Upper lobe of right lung (tissue), 1 donor: ENCODE data around the gene ADRA2C. TPM values are rescaled to one million over a fixed set of nuclear protein-coding genes. Genes with fewer than 3 reads are reported as not detected.
A peak's percentile ranks its signal among the peaks of the same experiment; 100 is the strongest.

Experiments used
- ATAC-seq: fragments of 200-7000 bp; cut with Tn5 transposase; one replicate; pipeline ENCODE4 v1.9.1; 2020; ENCODE audit warnings: mild to moderate bottlenecking, moderate library complexity
- DNase-seq: peaks from one replicate; pipeline ENCODE4 v3.0.0-alpha.2; 2020
- H3K27ac ChIP-seq: fragments of 200-600 bp; one replicate; pipeline ENCODE4 v1.8.0; 2022
- H3K27me3 ChIP-seq: fragments of 200-600 bp; one replicate; pipeline ENCODE4 v1.8.0; 2022; ENCODE audit warnings: mild to moderate bottlenecking
- H3K36me3 ChIP-seq: fragments of 200-600 bp; one replicate; pipeline ENCODE4 v1.8.0; 2022
- H3K4me1 ChIP-seq: fragments of 200-600 bp; one replicate; pipeline ENCODE4 v1.8.0; 2022
- H3K4me3 ChIP-seq: fragments of 200-600 bp; one replicate; pipeline ENCODE4 v1.8.0; 2022; ENCODE audit warnings: mild to moderate bottlenecking
- H3K9me3 ChIP-seq: fragments of 200-600 bp; one replicate; pipeline ENCODE4 v1.8.0; 2022
- intact Hi-C: fragments of 100-400 bp; cut with DNase I; formaldehyde crosslinking; loops from one replicate; pipeline ENCODE4 v1.11.0; 2022
- total RNA-seq: library from RNA; stranded (reverse); fragmentation: NEBNext Ultra II Directional; extraction: Animal tissue kit (Norgen Biotek cat#: 25700); gene quantifications from one replicate; pipeline ENCODE4 v1.2.1, GENCODE V29; 2021
- TF ChIP-seq, protein P1 (sequence below): fragments of 200-600 bp; IDR thresholded peaks from one replicate; pipeline ENCODE4 v1.8.0; 2022; ENCODE audit warnings: antibody characterized with exemption
- donor health status: DM: no; HTN: yes; CAD: no; lungs with severe emphysema.

The ADRA2C gene
- total RNA-seq, 1 donor from 2014 or later: 7.3 TPM

DNA sequence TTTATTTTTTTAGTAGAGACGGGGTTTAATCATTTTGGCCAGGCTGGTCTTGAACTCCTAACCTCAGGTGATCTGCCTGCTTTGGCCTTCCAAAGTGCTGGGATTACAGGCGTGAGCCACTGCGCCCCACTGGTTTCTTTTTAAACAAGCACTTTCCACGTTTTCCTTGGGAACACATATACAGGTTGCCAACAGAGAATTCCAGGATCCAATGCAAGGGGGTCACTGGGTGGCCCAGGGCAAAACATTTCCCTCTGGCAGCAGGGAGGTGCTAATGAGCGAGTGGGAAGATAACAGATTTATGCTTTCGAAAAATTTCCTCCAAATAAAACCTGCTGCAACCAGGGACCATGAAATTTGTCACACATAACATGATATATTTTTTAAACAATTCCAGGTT lies 41.1 kb downstream of the ADRA2C start:
- DNase-seq: no peak
- Histone ChIP-seq H3K27ac (no peak overlapping the region), H3K4me3 (no peak overlapping the region), H3K4me1 (no peaks in the 10 kb centered on the region), H3K9me3 (no peaks in the 10 kb centered on the region), H3K27me3 (peaks cover 20% of the 10 kb centered on the region), H3K36me3 (no peaks in the 10 kb centered on the region)
- ATAC-seq: no peak
- TF ChIP-seq, protein P1, sequence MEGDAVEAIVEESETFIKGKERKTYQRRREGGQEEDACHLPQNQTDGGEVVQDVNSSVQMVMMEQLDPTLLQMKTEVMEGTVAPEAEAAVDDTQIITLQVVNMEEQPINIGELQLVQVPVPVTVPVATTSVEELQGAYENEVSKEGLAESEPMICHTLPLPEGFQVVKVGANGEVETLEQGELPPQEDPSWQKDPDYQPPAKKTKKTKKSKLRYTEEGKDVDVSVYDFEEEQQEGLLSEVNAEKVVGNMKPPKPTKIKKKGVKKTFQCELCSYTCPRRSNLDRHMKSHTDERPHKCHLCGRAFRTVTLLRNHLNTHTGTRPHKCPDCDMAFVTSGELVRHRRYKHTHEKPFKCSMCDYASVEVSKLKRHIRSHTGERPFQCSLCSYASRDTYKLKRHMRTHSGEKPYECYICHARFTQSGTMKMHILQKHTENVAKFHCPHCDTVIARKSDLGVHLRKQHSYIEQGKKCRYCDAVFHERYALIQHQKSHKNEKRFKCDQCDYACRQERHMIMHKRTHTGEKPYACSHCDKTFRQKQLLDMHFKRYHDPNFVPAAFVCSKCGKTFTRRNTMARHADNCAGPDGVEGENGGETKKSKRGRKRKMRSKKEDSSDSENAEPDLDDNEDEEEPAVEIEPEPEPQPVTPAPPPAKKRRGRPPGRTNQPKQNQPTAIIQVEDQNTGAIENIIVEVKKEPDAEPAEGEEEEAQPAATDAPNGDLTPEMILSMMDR: no peak
- intact Hi-C loops: no loop called here

DNA sequence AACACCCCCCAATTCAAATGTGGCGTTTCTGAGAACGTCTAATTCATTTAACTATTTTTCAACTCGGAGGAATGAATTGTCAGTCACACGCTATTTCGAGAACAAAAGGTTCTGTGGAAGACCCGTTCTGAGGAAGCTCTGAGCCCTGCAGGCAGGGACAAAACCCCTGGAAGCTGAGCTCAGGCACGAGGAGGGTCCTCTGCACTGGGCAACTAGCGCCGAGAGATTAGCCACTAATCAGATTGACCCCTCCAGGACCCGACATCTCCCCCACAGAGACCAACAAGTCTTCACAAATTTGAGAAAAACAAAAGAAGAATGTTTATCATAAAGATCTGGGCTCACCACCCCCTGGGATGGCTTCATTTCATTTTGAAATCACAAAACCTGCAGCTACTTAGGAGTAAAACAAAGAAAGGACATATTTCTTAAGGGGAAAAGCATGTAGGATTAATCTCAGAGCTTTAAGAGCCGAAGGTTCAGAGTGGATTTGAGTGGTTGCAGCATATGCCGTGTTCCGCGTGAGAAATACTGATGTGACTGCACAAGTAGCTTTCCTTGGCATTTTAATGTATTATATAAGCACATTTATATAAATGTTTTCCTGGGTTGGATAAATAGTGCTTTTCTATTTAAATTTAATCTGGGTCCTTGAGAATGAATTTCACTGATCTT lies 41.8 kb downstream of the ADRA2C start:
- no peaks in the 10 kb centered on the region for H3K36me3 ChIP-seq
- no peaks in the 10 kb centered on the region for H3K4me1 ChIP-seq
- TF ChIP-seq, protein P1: no peak
- H3K27ac ChIP-seq: no peak overlapping the region
- H3K4me3 ChIP-seq: no peak overlapping the region
- H3K27me3 ChIP-seq: peaks cover 20% of the 10 kb centered on the region
- intact Hi-C loops: no loop called here
- ATAC-seq (no peak), DNase-seq (no peak)
- no peaks in the 10 kb centered on the region for H3K9me3 ChIP-seq

DNA sequence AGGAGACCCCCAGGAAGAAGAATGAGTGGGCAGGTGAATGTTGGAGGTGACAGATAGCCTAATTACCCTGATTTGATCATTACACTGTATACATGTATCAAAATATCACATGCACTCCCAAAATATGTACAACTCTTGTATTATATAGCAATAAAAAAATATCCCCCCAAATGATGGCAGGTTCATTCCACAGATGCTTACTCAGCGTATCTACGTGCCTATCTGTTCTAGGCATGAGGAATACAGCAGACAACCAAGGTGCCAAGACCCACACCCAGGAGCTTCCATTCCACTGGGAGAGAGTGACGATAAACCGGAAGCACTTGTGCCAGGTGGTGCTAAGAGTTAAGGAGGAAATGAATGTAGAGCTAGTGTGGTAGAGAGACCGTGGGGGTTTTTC lies 42.4 kb downstream of the ADRA2C start:
- no peak for ATAC-seq
- no peak overlapping the region for H3K4me3 ChIP-seq
- H3K27me3 ChIP-seq: peaks cover 20% of the 10 kb centered on the region
- H3K9me3 ChIP-seq: no peaks in the 10 kb centered on the region
- TF ChIP-seq, protein P1: no peak
- H3K36me3 ChIP-seq: no peaks in the 10 kb centered on the region
- H3K27ac ChIP-seq: no peak overlapping the region
- no peaks in the 10 kb centered on the region for H3K4me1 ChIP-seq
- DNase-seq: no peak
- intact Hi-C loops: no loop called here

DNA sequence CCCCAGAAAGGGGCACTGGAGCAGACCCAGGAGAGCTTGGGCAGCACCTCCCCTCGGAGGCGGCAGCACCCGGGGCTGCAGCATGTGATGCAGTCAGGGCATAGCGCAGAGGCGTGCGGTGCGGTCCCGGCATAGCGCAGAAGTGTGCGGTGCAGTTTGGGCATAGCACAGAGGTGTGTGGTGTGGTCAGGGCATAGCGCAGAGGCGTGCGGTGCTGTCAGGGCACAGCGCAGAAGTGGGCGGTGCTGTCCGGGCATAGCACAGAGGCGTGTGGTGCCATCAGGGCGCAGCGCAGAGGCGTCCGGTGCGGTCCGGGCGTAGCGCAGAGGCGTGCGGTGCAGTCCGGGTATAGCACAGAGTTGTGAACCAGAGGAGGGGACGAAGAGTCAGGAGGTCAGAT lies 42.8 kb downstream of the ADRA2C start:
- DNase-seq (no peak), ATAC-seq (peak; percentile 24)
- Histone ChIP-seq H3K27ac (no peak overlapping the region), H3K4me1 (no peaks in the 10 kb centered on the region), H3K4me3 (no peak overlapping the region), H3K36me3 (no peaks in the 10 kb centered on the region), H3K27me3 (peaks cover 16% of the 10 kb centered on the region), H3K9me3 (no peaks in the 10 kb centered on the region)
- intact Hi-C loops: no loop called here
- TF ChIP-seq, protein P1: no peak

DNA sequence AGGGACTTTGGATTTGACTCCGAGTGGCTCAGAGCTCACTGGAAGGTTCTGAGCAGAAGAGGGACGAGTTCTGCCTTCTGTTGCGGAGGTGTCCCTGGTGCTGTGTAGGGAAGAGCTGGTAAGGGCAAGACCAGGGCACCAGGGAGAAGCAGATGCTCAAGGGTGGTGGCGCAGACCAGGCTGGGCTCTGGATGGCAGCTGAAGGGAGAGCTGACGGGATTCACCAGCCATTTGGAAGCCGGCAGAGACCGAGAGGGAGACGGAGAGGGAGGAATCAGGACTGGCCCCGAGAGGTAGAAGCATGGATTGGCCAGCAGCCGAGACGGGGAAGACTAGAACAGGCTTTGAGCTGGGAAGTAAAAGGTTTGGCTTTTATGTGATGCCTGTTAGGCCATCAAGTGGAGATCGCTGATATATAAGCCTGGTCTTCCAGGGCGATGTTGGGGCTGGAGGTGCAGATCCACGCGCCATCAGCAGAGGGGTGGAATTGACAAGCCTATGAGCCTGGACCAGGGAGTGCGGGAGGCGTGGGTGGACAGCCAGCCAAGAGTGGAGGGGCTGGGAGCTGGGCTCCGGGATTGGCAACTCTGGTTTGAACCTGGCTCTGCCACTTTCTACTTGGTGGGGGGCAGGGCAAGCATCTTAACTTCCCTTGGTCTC lies 43.4 kb downstream of the ADRA2C start:
- Histone ChIP-seq H3K36me3 (no peaks in the 10 kb centered on the region), H3K9me3 (no peaks in the 10 kb centered on the region), H3K4me1 (no peaks in the 10 kb centered on the region), H3K4me3 (no peak overlapping the region), H3K27me3 (peaks cover 11% of the 10 kb centered on the region), H3K27ac (no peak overlapping the region)
- DNase-seq (no peak), ATAC-seq (no peak)
- intact Hi-C loops: no loop called here
- TF ChIP-seq, protein P1: no peak
